ENCODE measurements around the gene XPC.

XPC gene

DNA sequence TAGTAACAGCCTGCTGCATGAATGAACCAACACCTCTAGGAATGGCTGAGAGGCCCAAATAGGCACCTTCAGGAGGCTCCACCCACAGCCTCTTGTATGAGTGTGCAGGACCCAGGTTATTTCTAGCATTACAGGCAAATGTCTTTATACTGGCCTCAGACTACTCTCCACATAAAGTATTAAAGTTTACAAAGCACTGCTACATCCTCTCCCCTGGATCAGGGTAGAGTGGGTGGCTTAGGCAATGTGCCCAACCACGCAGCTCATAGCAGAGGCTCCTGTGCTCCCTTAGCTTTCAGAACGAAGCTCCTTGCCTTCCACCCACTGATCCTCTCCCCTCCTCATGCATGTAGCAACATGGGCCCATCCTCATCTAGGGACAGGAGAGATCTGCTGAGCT is 37.3 kb downstream of the XPC start:
- peak overlapping the region; percentile 69 for H3K4me3 Mint-ChIP-seq
- H3K4me1 Mint-ChIP-seq, result peaks cover 52% of the 10 kb centered on the region
- H3K27me3 Mint-ChIP-seq, result no peaks in the 10 kb centered on the region
- peak overlapping the region; percentile 99 for H3K27ac Mint-ChIP-seq (ENCODE audit: low read depth)
- DNase-seq (ENCODE audit: low spot score in 2 of 2) (no peak), ATAC-seq (replicated peaks; ENCODE audit: extremely low read depth, poor library complexity, severe bottlenecking) (no peak)
- no peaks in the 10 kb centered on the region for H3K9me3 Mint-ChIP-seq
- peaks cover 47% of the 10 kb centered on the region for H3K36me3 Mint-ChIP-seq (ENCODE audit: insufficient read depth)

DNA sequence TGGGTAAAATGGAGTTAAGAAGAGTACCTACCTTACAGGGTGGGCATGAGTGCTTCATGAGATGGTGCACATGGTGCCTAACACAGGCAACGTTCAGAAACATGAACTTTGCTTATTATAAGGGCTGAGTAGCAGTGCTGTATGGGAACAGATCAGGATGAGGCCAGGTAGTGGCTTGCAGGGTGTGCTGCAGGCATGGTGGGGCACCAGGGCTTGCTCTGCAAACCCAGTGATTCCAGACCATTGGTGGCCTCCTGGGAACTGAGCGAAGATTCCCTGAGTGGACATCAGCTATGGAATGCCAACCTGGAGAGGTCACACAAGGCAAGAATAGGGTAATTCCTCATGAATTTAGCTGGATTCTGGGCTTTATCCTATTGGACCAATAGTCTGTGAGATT is 37.7 kb downstream of the XPC start:
- DNase-seq (ENCODE audit: low spot score in 2 of 2) (no peak), ATAC-seq (replicated peaks; ENCODE audit: extremely low read depth, poor library complexity, severe bottlenecking) (no peak)
- H3K36me3 Mint-ChIP-seq (ENCODE audit: insufficient read depth), result peaks cover 49% of the 10 kb centered on the region
- peak overlapping the region; percentile 99 for H3K27ac Mint-ChIP-seq (ENCODE audit: low read depth)
- no peak overlapping the region for H3K4me3 Mint-ChIP-seq
- H3K27me3 Mint-ChIP-seq, result no peaks in the 10 kb centered on the region
- no peaks in the 10 kb centered on the region for H3K9me3 Mint-ChIP-seq
- peaks cover 47% of the 10 kb centered on the region for H3K4me1 Mint-ChIP-seq

DNA sequence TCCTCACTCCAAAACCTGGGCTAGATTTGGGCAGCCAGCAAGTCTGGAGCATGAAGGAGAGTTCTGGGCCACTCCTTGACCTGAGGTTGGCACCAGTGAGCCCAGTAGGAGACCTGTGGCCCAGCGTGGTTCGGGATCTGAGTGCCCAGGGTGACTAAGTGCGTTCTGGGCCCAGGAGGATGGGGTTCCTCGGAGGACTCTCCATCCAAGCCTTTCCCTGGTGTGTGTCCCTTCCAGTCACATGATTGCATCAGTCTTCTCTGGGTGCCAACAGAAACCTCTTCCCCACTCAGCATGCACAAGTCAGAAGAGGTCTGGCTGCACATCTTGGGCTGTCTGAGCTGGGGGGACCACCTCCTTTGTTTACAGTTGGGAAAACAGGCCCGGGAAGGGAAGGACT is 38.6 kb downstream of the XPC start:
- Mint-ChIP-seq H3K27me3 (no peaks in the 10 kb centered on the region), H3K9me3 (no peaks in the 10 kb centered on the region), H3K4me1 (peaks cover 38% of the 10 kb centered on the region), H3K4me3 (no peak overlapping the region), H3K27ac (ENCODE audit: low read depth) (peak overlapping the region; percentile 76), H3K36me3 (ENCODE audit: insufficient read depth) (peaks cover 52% of the 10 kb centered on the region)
- DNase-seq (ENCODE audit: low spot score in 2 of 2) (no peak), ATAC-seq (replicated peaks; ENCODE audit: extremely low read depth, poor library complexity, severe bottlenecking) (no peak)

DNA sequence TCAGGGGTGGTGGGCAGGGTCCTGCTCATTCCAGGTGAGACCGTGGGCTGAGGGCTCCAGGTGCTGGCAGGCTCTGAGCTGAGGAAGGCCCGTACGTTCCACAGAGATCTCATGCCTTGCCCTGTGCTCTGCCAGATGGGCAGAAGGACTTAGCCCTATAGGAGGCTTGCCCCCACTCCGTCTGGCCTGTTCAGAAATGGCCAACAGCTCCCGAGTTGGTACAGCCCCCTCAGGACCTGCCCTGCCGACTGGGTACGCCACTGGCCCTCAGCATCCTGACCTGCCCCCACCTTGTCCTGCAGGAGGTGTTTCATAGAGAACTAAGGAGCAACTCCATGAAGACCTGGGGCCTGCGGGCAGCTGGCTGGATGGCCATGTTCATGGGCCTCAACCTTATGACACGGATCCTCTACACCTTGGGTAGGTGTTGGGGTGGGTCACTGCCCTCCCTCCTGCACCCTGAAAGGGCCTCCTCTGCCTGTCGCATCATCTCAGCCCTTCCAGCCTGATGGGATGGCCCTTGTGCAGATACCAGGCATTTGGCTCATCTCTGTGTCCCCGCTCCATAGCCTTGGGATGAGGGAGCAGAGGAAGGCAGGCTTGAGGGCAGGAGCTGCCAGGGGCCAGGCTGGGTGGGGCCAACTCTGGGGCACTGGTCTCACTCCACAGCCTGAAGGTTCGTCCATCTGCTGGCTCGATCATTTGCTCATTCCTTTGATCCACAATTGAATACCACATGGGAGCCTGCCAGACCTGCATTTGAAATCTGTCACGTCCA is 39.3 kb downstream of the XPC start:
- H3K4me3 Mint-ChIP-seq, result no peak overlapping the region
- H3K4me1 Mint-ChIP-seq, result peaks cover 31% of the 10 kb centered on the region
- H3K27me3 Mint-ChIP-seq, result no peaks in the 10 kb centered on the region
- peaks cover 50% of the 10 kb centered on the region for H3K36me3 Mint-ChIP-seq (ENCODE audit: insufficient read depth)
- no peaks in the 10 kb centered on the region for H3K9me3 Mint-ChIP-seq
- peak overlapping the region; percentile 76 for H3K27ac Mint-ChIP-seq (ENCODE audit: low read depth)
- no peak for ATAC-seq (replicated peaks; ENCODE audit: extremely low read depth, poor library complexity, severe bottlenecking)
- DNase-seq (ENCODE audit: low spot score in 2 of 2), result no peak

DNA sequence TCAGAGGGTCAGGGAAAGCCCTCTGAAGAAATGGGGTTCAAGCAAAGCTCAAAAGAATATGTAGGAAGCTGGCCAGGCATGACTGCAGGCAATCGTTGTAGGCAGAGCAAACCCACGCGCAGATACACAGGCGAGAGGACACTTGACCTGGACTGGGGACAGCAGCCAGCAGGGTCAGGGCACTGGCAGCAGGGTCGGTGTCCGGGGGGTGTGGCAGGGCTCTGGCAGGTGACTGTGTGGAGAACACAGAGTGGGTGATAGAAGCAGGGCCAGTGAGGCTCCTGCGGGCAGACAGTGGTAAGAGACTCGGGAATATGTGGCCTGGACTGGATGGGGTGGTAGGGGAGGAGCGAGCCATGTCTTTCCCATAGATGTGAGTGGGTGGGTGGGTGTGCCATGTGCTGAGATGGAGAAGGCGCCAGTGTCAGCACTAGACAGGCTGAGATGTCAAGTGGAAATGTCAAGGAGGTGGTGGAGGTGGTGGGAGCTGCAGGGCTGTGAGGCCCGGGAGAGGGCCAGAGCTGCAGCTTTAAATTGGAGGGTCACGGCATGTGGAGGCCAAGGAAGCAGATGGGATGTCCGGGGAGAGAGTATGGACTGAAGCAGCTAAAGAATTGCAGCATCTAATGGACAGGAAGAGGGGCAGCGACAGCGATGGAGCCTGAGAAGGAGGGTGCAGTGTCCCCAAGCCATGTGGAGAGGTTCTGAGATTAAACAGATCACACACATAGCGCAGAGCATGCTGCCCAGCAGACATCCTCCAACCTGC is 40.1 kb downstream of the XPC start:
- Mint-ChIP-seq H3K27me3 (no peaks in the 10 kb centered on the region), H3K27ac (ENCODE audit: low read depth) (peak overlapping the region; percentile 76), H3K36me3 (ENCODE audit: insufficient read depth) (peaks cover 49% of the 10 kb centered on the region), H3K4me1 (peaks cover 29% of the 10 kb centered on the region), H3K9me3 (no peaks in the 10 kb centered on the region), H3K4me3 (no peak overlapping the region)
- DNase-seq (ENCODE audit: low spot score in 2 of 2) (no peak), ATAC-seq (replicated peaks; ENCODE audit: extremely low read depth, poor library complexity, severe bottlenecking) (no peak)

DNA sequence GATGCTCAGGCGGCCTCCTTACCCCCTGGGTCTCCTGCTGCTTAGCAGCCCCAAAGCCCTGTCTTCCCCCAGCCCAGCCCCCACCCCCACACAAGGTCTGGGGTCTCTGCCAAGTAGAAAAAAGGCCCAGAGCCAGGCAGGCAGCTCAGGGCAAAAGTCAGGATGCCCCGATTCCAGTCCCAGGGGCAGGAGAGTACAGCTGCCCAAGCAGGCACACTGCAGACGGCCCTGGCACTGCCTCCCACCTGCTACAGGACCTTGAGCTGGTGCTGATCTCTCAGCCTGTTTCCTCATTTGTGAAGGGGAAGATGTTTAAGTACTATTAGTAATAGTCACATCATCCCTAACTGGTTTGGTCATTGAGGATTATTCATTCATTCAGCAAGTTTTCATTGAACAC is 41.0 kb downstream of the XPC start:
- DNase-seq (ENCODE audit: low spot score in 2 of 2) (no peak), ATAC-seq (replicated peaks; ENCODE audit: extremely low read depth, poor library complexity, severe bottlenecking) (no peak)
- no peaks in the 10 kb centered on the region for H3K9me3 Mint-ChIP-seq

DNA sequence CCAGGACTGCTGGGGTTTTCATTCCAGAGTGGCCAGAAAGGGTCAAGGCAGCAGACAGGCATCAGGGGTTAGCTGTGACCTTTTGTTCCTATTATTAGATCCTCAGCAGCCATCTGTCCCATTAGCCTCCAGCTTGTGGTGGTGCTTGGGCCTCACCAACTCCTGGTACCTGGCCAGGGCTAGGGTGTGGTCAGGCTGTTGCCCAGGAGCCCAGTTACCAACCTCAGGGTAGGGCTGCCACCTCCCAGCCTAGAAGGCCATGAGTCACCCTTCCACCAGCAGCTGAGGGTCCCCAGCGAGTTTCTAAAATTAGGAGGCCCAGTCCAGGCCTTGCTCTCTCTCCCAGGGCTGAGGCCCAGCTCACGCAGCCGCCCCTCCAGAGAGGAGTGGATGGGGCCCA is 41.4 kb downstream of the XPC start:
- H3K27ac Mint-ChIP-seq (ENCODE audit: low read depth), result no peak overlapping the region
- peaks cover 47% of the 10 kb centered on the region for H3K36me3 Mint-ChIP-seq (ENCODE audit: insufficient read depth)

More for the DNA sequence above, 41.0 kb downstream of the XPC start:
- H3K27ac Mint-ChIP-seq (ENCODE audit: low read depth), result no peak overlapping the region
- peaks cover 23% of the 10 kb centered on the region for H3K4me1 Mint-ChIP-seq
- H3K27me3 Mint-ChIP-seq, result no peaks in the 10 kb centered on the region
- H3K36me3 Mint-ChIP-seq (ENCODE audit: insufficient read depth), result peaks cover 49% of the 10 kb centered on the region
- no peak overlapping the region for H3K4me3 Mint-ChIP-seq

DNA sequence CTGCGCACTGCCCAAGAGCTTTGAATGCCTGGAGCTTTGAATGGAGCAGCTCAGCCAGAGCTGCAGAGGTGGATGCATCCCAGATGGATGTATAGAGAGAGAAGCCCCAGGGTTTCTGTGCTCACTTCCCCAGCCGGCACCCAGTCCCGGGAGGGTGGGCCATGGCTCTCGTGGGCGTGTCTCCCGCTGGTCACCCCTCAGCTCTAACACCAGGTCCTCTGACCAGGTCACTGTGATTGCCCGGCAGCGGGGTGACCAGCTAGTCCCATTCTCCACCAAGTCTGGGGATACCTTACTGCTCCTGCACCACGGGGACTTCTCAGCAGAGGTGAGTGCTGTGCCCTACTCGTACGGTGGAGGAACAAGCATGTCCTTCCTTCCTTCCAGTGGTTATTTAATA is 42.8 kb downstream of the XPC start:
- DNase-seq (ENCODE audit: low spot score in 2 of 2) (no peak), ATAC-seq (replicated peaks; ENCODE audit: extremely low read depth, poor library complexity, severe bottlenecking) (no peak)
- Mint-ChIP-seq H3K4me1 (peaks cover 6% of the 10 kb centered on the region), H3K4me3 (no peak overlapping the region), H3K9me3 (no peaks in the 10 kb centered on the region), H3K36me3 (ENCODE audit: insufficient read depth) (peaks cover 55% of the 10 kb centered on the region), H3K27ac (ENCODE audit: low read depth) (no peak overlapping the region), H3K27me3 (no peaks in the 10 kb centered on the region)

More for the DNA sequence above, 41.4 kb downstream of the XPC start:
- H3K4me1 Mint-ChIP-seq, result peaks cover 18% of the 10 kb centered on the region
- H3K27me3 Mint-ChIP-seq, result no peaks in the 10 kb centered on the region
- DNase-seq (ENCODE audit: low spot score in 2 of 2) (no peak), ATAC-seq (replicated peaks; ENCODE audit: extremely low read depth, poor library complexity, severe bottlenecking) (no peak)
- H3K4me3 Mint-ChIP-seq, result no peak overlapping the region
- H3K9me3 Mint-ChIP-seq, result no peaks in the 10 kb centered on the region

DNA sequence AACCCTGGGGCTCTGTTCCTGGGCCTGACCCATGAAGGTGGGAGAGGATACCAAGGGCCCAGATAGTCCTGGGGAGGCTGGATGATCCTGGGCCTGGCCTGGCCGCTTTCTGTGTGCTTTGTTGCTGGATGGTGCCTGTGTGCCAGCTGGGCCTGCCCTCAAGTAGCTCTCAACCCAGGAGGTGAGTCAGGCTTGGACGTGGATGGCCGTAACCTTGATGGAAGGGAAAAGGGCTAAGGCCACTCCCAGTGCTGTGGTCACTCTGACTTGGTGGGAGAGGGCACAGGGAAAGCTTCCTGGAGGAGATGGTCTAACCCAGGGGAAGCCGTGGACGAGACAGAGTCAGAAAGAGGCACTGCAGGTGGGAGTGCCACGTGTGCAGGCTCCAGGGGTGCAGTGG is 44.1 kb downstream of the XPC start:
- peaks cover 6% of the 10 kb centered on the region for H3K4me1 Mint-ChIP-seq
- ATAC-seq (replicated peaks; ENCODE audit: extremely low read depth, poor library complexity, severe bottlenecking) (no peak), DNase-seq (ENCODE audit: low spot score in 2 of 2) (no peak)
- no peaks in the 10 kb centered on the region for H3K27me3 Mint-ChIP-seq
- no peaks in the 10 kb centered on the region for H3K9me3 Mint-ChIP-seq
- H3K4me3 Mint-ChIP-seq, result no peak overlapping the region
- H3K36me3 Mint-ChIP-seq (ENCODE audit: insufficient read depth), result peaks cover 66% of the 10 kb centered on the region
- H3K27ac Mint-ChIP-seq (ENCODE audit: low read depth), result peak overlapping the region; percentile 62

DNA sequence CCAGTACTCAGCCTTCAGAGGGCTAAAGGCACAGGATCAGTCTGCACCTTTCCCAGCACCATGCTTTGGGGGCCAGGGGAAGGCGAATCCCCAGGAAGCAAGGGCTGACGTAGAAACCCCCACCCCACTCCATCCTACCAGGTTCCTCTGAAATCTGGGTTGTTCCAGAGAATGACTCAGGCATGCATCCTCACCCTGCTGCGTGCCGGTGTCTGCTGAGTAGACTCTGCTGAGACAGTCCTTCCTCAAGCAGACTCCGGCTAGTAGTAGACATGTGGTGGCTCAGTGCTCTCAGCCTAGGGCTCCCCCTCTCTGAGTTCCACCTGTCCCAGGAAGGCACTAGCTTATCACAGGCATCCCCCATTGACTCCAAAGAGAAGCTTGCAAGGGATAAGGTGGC is 44.5 kb downstream of the XPC start:
- Mint-ChIP-seq H3K27ac (ENCODE audit: low read depth) (peak overlapping the region; percentile 62), H3K4me1 (peaks cover 6% of the 10 kb centered on the region), H3K4me3 (no peak overlapping the region), H3K27me3 (no peaks in the 10 kb centered on the region), H3K36me3 (ENCODE audit: insufficient read depth) (peaks cover 64% of the 10 kb centered on the region), H3K9me3 (no peaks in the 10 kb centered on the region)
- ATAC-seq (replicated peaks; ENCODE audit: extremely low read depth, poor library complexity, severe bottlenecking) (no peak), DNase-seq (ENCODE audit: low spot score in 2 of 2) (no peak)

DNA sequence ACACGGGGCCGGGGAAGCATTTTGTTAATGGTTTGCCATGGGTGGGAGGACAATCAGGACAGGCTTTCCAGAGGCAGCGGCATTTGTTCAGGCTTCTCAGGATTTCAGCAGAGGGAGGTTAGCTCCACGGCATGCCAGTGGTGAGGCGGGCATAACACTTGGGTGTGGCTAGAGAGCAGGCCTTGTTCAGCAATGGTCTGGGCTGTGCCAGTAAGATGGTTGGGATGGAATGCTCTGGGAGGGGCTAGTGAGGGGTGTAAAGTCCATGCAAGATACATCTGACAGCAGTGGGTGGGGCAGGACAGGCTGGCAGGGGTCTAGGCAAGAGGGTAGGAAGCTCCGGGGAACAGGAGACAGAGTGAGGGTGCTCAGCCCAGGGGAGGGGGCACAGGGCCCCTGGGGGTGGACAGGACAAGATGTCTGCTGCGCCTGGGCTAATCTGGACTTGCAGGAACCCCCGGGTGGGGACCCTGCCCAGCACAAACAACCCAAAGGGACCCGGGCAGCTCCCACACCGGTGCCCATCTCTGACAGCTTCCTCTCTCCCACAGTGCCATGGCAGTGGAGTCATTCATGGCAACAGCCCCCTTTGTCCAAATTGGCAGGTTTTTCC is 45.1 kb downstream of the XPC start:
- ATAC-seq (replicated peaks; ENCODE audit: extremely low read depth, poor library complexity, severe bottlenecking), result no peak
- peak overlapping the region; percentile 94 for H3K27ac Mint-ChIP-seq (ENCODE audit: low read depth)
- H3K36me3 Mint-ChIP-seq (ENCODE audit: insufficient read depth), result peaks cover 67% of the 10 kb centered on the region
- no peaks in the 10 kb centered on the region for H3K27me3 Mint-ChIP-seq
- no peak for DNase-seq (ENCODE audit: low spot score in 2 of 2)
- H3K4me1 Mint-ChIP-seq, result peaks cover 12% of the 10 kb centered on the region
- H3K4me3 Mint-ChIP-seq, result no peak overlapping the region
- no peaks in the 10 kb centered on the region for H3K9me3 Mint-ChIP-seq

DNA sequence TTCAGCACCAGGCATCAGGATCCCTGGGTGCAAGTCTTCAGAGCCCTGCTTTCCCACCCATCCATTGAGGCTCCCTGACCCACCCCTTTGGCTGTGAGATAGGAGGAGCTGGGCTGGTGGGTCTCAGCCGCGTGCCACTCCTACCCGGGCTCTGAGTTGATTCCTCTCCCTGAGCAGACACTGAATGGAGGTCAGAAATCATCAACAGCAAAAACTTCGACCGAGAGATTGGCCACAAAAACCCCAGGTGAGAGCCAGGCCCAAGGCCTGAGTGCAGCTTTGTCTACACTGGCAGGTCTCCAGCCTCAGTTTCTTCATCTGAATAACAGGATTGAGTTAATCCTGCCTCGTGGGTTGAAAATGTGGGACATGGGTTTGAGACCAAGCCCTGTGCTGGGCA is 45.7 kb downstream of the XPC start:
- H3K27ac Mint-ChIP-seq (ENCODE audit: low read depth), result peak overlapping the region; percentile 94
- peaks cover 18% of the 10 kb centered on the region for H3K4me1 Mint-ChIP-seq
- H3K9me3 Mint-ChIP-seq, result no peaks in the 10 kb centered on the region
- no peak for DNase-seq (ENCODE audit: low spot score in 2 of 2)
- no peaks in the 10 kb centered on the region for H3K27me3 Mint-ChIP-seq
- H3K4me3 Mint-ChIP-seq, result no peak overlapping the region
- ATAC-seq (replicated peaks; ENCODE audit: extremely low read depth, poor library complexity, severe bottlenecking), result no peak
- H3K36me3 Mint-ChIP-seq (ENCODE audit: insufficient read depth), result peaks cover 71% of the 10 kb centered on the region

DNA sequence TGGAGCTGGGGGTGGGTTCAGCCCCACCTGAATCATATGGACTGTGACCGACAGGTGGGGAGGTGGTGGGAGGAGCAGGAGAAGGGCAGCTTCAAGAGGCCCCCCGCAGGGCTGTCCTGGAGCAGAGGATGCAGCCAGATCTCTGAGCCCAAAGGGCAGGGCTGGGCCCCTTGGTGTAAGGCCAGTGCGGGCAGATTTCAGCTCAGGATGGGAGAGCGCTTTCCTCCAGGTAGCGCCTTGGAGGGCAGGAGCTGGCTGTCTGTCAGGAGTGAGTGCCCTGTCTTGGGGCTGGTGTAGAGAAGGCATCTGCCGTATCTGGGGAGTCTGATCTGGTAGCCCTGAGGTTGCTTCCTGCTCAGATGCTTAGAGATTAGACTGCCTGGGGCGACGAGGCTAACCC is 46.3 kb downstream of the XPC start:
- Mint-ChIP-seq H3K4me1 (peaks cover 23% of the 10 kb centered on the region), H3K4me3 (no peak overlapping the region), H3K9me3 (no peaks in the 10 kb centered on the region), H3K36me3 (ENCODE audit: insufficient read depth) (peaks cover 73% of the 10 kb centered on the region), H3K27ac (ENCODE audit: low read depth) (no peak overlapping the region), H3K27me3 (no peaks in the 10 kb centered on the region)
- ATAC-seq (replicated peaks; ENCODE audit: extremely low read depth, poor library complexity, severe bottlenecking), result no peak
- no peak for DNase-seq (ENCODE audit: low spot score in 2 of 2)
